Neural cell (in vitro differentiated cells): ENCODE results near the gene JDP2. TPM values are rescaled to one million over a fixed set of nuclear protein-coding genes. Genes with fewer than 3 reads are reported as not detected.

Source experiments
- H2AFZ ChIP-seq: fragments of 200-600, 300-800 bp; sonication (generic), shearing (Covaris generic); 2 replicates; pipeline ENCODE4 v1.6.0; 2014; ENCODE audit warnings: low read depth, mild to moderate bottlenecking, antibody characterized with exemption, low read length, moderate library complexity
- H3F3A ChIP-seq: fragments of 200-600 bp; shearing (Covaris generic); 2 replicates; pipeline ENCODE4 v1.6.1; 2016; ENCODE audit warnings: mild to moderate bottlenecking, moderate library complexity, mixed read lengths, antibody characterized with exemption, low read length; ENCODE audit not compliant: insufficient read depth, poor library complexity, severe bottlenecking
- H3K27ac ChIP-seq: fragments of 200-600, 300-800 bp; sonication (generic), shearing (Covaris generic); 2 replicates; pipeline ENCODE4 v1.5.1; 2014; ENCODE audit warnings: mild to moderate bottlenecking, low read length, moderate library complexity
- H3K27me3 ChIP-seq: fragments of 300-800, 200-600 bp; sonication (generic), shearing (Covaris generic); 2 replicates; pipeline ENCODE4 v1.6.0; 2014; ENCODE audit warnings: mild to moderate bottlenecking, low read depth, low read length, moderate library complexity; ENCODE audit not compliant: insufficient read depth
- H3K36me3 ChIP-seq: fragments of 300-800, 200-600 bp; sonication (generic), shearing (Covaris generic); 2 replicates; pipeline ENCODE4 v1.5.1; 2014; ENCODE audit warnings: mild to moderate bottlenecking, antibody characterized with exemption, low read length, moderate library complexity; ENCODE audit not compliant: insufficient read depth
- H3K4me2 ChIP-seq: fragments of 300-800, 200-600 bp; sonication (generic), shearing (Covaris generic); 2 replicates; pipeline ENCODE4 v1.6.0; 2014; ENCODE audit warnings: mild to moderate bottlenecking, low read length
- H3K4me3 ChIP-seq: fragments of 300-800, 200-600 bp; sonication (generic), shearing (Covaris generic); 2 replicates; pipeline ENCODE4 v1.5.1; 2014; ENCODE audit warnings: mild to moderate bottlenecking, low read length, moderate library complexity
- H3K79me2 ChIP-seq: fragments of 200-600 bp; shearing (Covaris generic); replicated peaks from 2 replicates; pipeline ENCODE4 v1.6.0; 2014; ENCODE audit warnings: mild to moderate bottlenecking, low read length, moderate library complexity; ENCODE audit not compliant: insufficient read depth
- H3K9ac ChIP-seq: fragments of 300-800, 200-600 bp; sonication (generic), shearing (Covaris generic); 2 replicates; pipeline ENCODE4 v1.6.1; 2016; ENCODE audit warnings: mild to moderate bottlenecking, low read length, mixed read lengths
- H3K9me2 ChIP-seq: fragments of 200-600 bp; shearing (Covaris generic); 2 replicates; pipeline ENCODE4 v1.6.1; 2016; ENCODE audit warnings: mild to moderate bottlenecking, low read length, mixed read lengths; ENCODE audit not compliant: insufficient read depth
- H3K9me3 ChIP-seq: fragments of 200-600, 300-800 bp; sonication (generic), shearing (Covaris generic); 2 replicates; pipeline ENCODE4 v1.6.1; 2016; ENCODE audit warnings: mild to moderate bottlenecking, mixed run types, low read length, moderate library complexity, mixed read lengths
- H4K20me1 ChIP-seq: fragments of 200-600 bp; shearing (Covaris generic); 2 replicates; pipeline ENCODE4 v1.6.1; 2016; ENCODE audit warnings: mild to moderate bottlenecking, mixed run types; ENCODE audit not compliant: insufficient read depth
- EP300 ChIP-seq: fragments of 450-650 bp; conservative IDR thresholded peaks from 2 replicates; pipeline ENCODE4 v1.6.1; 2014; ENCODE audit warnings: antibody characterized with exemption, mild to moderate bottlenecking, moderate library complexity; ENCODE audit not compliant: poor library complexity, severe bottlenecking
- EZH2 ChIP-seq: fragments of 200-600, 300-800 bp; shearing (Covaris generic), sonication (generic); IDR thresholded peaks from 2 replicates; pipeline ENCODE4 v1.6.1; 2014; ENCODE audit warnings: antibody characterized with exemption, low read length, borderline replicate concordance, mild to moderate bottlenecking; ENCODE audit not compliant: insufficient read depth, poor library complexity, severe bottlenecking
- MXI1 ChIP-seq: fragments of 450-650 bp; conservative IDR thresholded peaks from 2 replicates; pipeline ENCODE4 v1.6.1; 2014; ENCODE audit warnings: antibody characterized with exemption, mild to moderate bottlenecking; ENCODE audit not compliant: poor library complexity, severe bottlenecking
- POLR2AphosphoS5 ChIP-seq: IDR thresholded peaks from 2 replicates; pipeline ENCODE4 v1.6.1; 2012
- RAD21 ChIP-seq: fragments of 450-650 bp; conservative IDR thresholded peaks from 2 replicates; pipeline ENCODE4 v1.6.1; 2014; ENCODE audit warnings: antibody characterized with exemption, mild to moderate bottlenecking, moderate library complexity
- SMC3 ChIP-seq: fragments of 450-650 bp; conservative IDR thresholded peaks from 2 replicates; pipeline ENCODE4 v1.6.1; 2014; ENCODE audit warnings: antibody characterized with exemption, mild to moderate bottlenecking, moderate library complexity; ENCODE audit not compliant: poor library complexity
- TAF1 ChIP-seq: IDR thresholded peaks from 2 replicates; pipeline ENCODE4 v1.6.1; 2012; ENCODE audit warnings: low read depth
- polyA plus RNA-seq: library from polyadenylated mRNA; depleted of rRNA; stranded (reverse); fragments of >200 nt; gene quantifications from 2 replicates; pipeline ENCODE4 v1.2.3, GENCODE V29; 2014
- TF ChIP-seq, protein P1 (sequence below): fragments of 450-650 bp; IDR thresholded peaks from 2 replicates; pipeline ENCODE4 v1.5.1; 2014; ENCODE audit warnings: antibody characterized with exemption, mild to moderate bottlenecking, moderate library complexity; ENCODE audit not compliant: poor library complexity, severe bottlenecking
- TF ChIP-seq, protein P2 (sequence below): IDR thresholded peaks from 2 replicates; pipeline ENCODE4 v1.6.1; 2012; ENCODE audit warnings: borderline replicate concordance

JDP2 gene
- polyA plus RNA-seq, 1 donor from 2014 or later = 20.3 TPM

DNA sequence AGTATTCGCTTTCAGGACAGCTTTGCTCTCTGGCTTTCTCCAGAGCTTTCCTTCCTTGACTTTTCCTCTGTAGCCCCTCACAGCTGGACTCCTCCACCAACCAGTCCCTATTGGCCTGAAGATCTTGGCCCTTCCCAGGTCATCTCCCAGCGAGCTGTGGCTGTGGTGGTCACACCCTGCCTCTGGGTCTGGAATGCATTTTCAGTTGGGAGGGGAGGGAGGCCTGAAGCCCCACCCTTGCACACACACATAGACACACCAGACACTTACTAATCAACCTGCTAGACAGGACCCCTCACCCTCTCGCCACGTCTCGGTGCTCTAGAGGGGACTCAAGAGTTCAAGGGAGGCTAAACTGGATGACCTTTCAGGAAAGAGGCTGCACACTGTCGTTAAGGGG is 13.9 kb downstream of the JDP2 start:
- Histone ChIP-seq H4K20me1 (no peaks in the 10 kb centered on the region), H3K4me2 (no peak overlapping the region), H3F3A (no peaks in the 10 kb centered on the region), H3K4me3 (no peak overlapping the region), H3K9me2 (no peaks in the 10 kb centered on the region), H3K9me3 (no peaks in the 10 kb centered on the region), H3K36me3 (no peaks in the 10 kb centered on the region), H3K27ac (no peak overlapping the region), H2AFZ (no peak overlapping the region), H3K27me3 (no peaks in the 10 kb centered on the region), H3K9ac (no peak overlapping the region), H3K79me2 (no peaks in the 10 kb centered on the region)
- TF ChIP-seq EP300 (no peak), RAD21 (no peak), POLR2AphosphoS5 (no peak), EZH2 (no peak), TAF1 (no peak), MXI1 (no peak), SMC3 (no peak)
- TF ChIP-seq, protein P1, sequence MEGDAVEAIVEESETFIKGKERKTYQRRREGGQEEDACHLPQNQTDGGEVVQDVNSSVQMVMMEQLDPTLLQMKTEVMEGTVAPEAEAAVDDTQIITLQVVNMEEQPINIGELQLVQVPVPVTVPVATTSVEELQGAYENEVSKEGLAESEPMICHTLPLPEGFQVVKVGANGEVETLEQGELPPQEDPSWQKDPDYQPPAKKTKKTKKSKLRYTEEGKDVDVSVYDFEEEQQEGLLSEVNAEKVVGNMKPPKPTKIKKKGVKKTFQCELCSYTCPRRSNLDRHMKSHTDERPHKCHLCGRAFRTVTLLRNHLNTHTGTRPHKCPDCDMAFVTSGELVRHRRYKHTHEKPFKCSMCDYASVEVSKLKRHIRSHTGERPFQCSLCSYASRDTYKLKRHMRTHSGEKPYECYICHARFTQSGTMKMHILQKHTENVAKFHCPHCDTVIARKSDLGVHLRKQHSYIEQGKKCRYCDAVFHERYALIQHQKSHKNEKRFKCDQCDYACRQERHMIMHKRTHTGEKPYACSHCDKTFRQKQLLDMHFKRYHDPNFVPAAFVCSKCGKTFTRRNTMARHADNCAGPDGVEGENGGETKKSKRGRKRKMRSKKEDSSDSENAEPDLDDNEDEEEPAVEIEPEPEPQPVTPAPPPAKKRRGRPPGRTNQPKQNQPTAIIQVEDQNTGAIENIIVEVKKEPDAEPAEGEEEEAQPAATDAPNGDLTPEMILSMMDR = no peak
- TF ChIP-seq, protein P2, sequence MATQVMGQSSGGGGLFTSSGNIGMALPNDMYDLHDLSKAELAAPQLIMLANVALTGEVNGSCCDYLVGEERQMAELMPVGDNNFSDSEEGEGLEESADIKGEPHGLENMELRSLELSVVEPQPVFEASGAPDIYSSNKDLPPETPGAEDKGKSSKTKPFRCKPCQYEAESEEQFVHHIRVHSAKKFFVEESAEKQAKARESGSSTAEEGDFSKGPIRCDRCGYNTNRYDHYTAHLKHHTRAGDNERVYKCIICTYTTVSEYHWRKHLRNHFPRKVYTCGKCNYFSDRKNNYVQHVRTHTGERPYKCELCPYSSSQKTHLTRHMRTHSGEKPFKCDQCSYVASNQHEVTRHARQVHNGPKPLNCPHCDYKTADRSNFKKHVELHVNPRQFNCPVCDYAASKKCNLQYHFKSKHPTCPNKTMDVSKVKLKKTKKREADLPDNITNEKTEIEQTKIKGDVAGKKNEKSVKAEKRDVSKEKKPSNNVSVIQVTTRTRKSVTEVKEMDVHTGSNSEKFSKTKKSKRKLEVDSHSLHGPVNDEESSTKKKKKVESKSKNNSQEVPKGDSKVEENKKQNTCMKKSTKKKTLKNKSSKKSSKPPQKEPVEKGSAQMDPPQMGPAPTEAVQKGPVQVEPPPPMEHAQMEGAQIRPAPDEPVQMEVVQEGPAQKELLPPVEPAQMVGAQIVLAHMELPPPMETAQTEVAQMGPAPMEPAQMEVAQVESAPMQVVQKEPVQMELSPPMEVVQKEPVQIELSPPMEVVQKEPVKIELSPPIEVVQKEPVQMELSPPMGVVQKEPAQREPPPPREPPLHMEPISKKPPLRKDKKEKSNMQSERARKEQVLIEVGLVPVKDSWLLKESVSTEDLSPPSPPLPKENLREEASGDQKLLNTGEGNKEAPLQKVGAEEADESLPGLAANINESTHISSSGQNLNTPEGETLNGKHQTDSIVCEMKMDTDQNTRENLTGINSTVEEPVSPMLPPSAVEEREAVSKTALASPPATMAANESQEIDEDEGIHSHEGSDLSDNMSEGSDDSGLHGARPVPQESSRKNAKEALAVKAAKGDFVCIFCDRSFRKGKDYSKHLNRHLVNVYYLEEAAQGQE = no peak

DNA sequence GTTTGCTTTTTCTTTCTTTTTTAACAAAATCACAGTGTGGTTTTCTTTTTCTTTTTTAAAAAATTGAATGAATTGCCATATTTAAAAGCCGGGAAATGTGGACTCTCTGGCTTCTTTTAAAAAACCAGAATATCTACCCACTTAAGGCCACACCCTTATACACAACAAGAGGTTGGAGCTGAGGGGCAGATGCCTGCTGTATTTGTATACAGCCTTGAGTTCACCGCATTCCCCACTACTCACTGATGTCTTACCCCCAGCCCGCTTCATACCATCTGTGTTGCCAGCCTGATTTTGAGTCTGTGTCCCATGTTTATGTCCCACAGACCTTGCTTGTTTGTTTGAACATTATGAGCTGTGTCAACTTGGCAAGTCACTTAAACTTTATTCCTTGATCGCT is 14.3 kb downstream of the JDP2 start:
- Histone ChIP-seq H3K4me3 (no peak overlapping the region), H3K9me3 (no peaks in the 10 kb centered on the region), H3K27me3 (no peaks in the 10 kb centered on the region), H3K79me2 (no peaks in the 10 kb centered on the region), H3K27ac (no peak overlapping the region), H3K9ac (no peak overlapping the region), H4K20me1 (no peaks in the 10 kb centered on the region), H3K9me2 (no peaks in the 10 kb centered on the region), H3K4me2 (no peak overlapping the region), H3F3A (no peaks in the 10 kb centered on the region), H3K36me3 (no peaks in the 10 kb centered on the region), H2AFZ (no peak overlapping the region)
- TF ChIP-seq, protein P1 = no peak
- no peak for TF ChIP-seq TAF1
- no peak for TF ChIP-seq SMC3
- TF ChIP-seq EP300 = no peak
- TF ChIP-seq EZH2 = no peak
- no peak for TF ChIP-seq RAD21
- TF ChIP-seq MXI1 = no peak
- TF ChIP-seq, protein P2 = no peak
- TF ChIP-seq POLR2AphosphoS5 = no peak
